ENCODE results near the gene STK10.

The STK10 gene

GRCh38 chr5:172055421-172055820 is 132.6 kb downstream of the STK10 start:
- in situ Hi-C loops (cut with MboI; ENCODE audit: low pct_unique_long_range_greater_than_20kb, low sequenced_read_pairs, unreplicated experiment) = no loop called here
- no peak for TF ChIP-seq CTCF (IDR thresholded peaks at IDR 0.05; ENCODE audit: extremely low read depth, insufficient read depth, missing control alignments)
- DNase-seq (ENCODE audit: low spot score) = no peak

GRCh38 chr5:172054611-172055153 is 133.3 kb downstream of the STK10 start:
- in situ Hi-C loops (cut with MboI; ENCODE audit: low pct_unique_long_range_greater_than_20kb, low sequenced_read_pairs, unreplicated experiment) = no loop called here
- TF ChIP-seq CTCF (IDR thresholded peaks at IDR 0.05; ENCODE audit: extremely low read depth, insufficient read depth, missing control alignments) = no peak
- DNase-seq (ENCODE audit: low spot score) = no peak

- no peak for TF ChIP-seq CTCF (IDR thresholded peaks at IDR 0.05; ENCODE audit: extremely low read depth, insufficient read depth, missing control alignments)
- no peak for DNase-seq (ENCODE audit: low spot score)
- in situ Hi-C loops (cut with MboI; ENCODE audit: low pct_unique_long_range_greater_than_20kb, low sequenced_read_pairs, unreplicated experiment) = no loop called here
Measured at GRCh38 chr5:172052450-172053236, 135.4 kb downstream of the STK10 start.

GRCh38 chr5:172051643-172052339 is 136.2 kb downstream of the STK10 start:
- in situ Hi-C loops (cut with MboI; ENCODE audit: low pct_unique_long_range_greater_than_20kb, low sequenced_read_pairs, unreplicated experiment) = no loop called here
- DNase-seq (ENCODE audit: low spot score) = no peak
- TF ChIP-seq CTCF (IDR thresholded peaks at IDR 0.05; ENCODE audit: extremely low read depth, insufficient read depth, missing control alignments) = no peak

- in situ Hi-C loops (cut with MboI; ENCODE audit: low pct_unique_long_range_greater_than_20kb, low sequenced_read_pairs, unreplicated experiment) = no loop called here
- no peak for DNase-seq (ENCODE audit: low spot score)
- no peak for TF ChIP-seq CTCF (IDR thresholded peaks at IDR 0.05; ENCODE audit: extremely low read depth, insufficient read depth, missing control alignments)
Measured at GRCh38 chr5:172050080-172050479, 137.9 kb downstream of the STK10 start.

- no peak for DNase-seq (ENCODE audit: low spot score)
- TF ChIP-seq CTCF (IDR thresholded peaks at IDR 0.05; ENCODE audit: extremely low read depth, insufficient read depth, missing control alignments) = no peak
- in situ Hi-C loops (cut with MboI; ENCODE audit: low pct_unique_long_range_greater_than_20kb, low sequenced_read_pairs, unreplicated experiment) = loop anchor here (10.0 to 25.0 kb wide), 3 partner anchors 145 to 637 kb away; partner anchors contain the start of gene FGF18
Measured at GRCh38 chr5:172049226-172049796, 138.7 kb downstream of the STK10 start.

All from GM13977 (cell line).